HG03045 (cell line): ENCODE data around the gene MARCHF7.
"Not testable (repeated sequence)": the region's sequence is repeated elsewhere in the genome, so short reads cannot be mapped to it uniquely, and the experiment has no call there.

Experiments
- ATAC-seq: cut with Tn5 transposase; IDR thresholded peaks from one replicate; pipeline ENCODE4 v1.9.1; 2021; ENCODE audit warnings: mild to moderate bottlenecking, moderate library complexity; ENCODE audit not compliant: unreplicated experiment

The MARCHF7 gene

GRCh38 chr2:159712143-159712928, at the start of gene MARCHF7:
MARCHF7 (plus strand) TSS chr2:159712506; CDS start chr2:159729023, 16,517 bp downstream.
- ATAC-seq, result peak; percentile 96

- ATAC-seq, result not testable (repeated sequence)
These were observed 44.9 kb upstream of the MARCHF7 start for GRCh38 chr2:159667423-159667822.

GRCh38 chr2:159671047-159671446, 41.3 kb upstream of the MARCHF7 start:
- ATAC-seq, result no peak

GRCh38 chr2:159677654-159678053, 34.7 kb upstream of the MARCHF7 start:
- no peak for ATAC-seq

GRCh38 chr2:159680692-159681091, 31.6 kb upstream of the MARCHF7 start:
- no peak for ATAC-seq

GRCh38 chr2:159683817-159684216, 28.5 kb upstream of the MARCHF7 start:
- no peak for ATAC-seq

GRCh38 chr2:159684796-159685195, 27.5 kb upstream of the MARCHF7 start:
- no peak for ATAC-seq

- ATAC-seq, result no peak
These were observed 17.7 kb upstream of the MARCHF7 start for GRCh38 chr2:159694500-159695040.

GRCh38 chr2:159695795-159696448, 16.4 kb upstream of the MARCHF7 start:
- ATAC-seq, result no peak

- ATAC-seq, result no peak
These were observed 8.8 kb upstream of the MARCHF7 start for GRCh38 chr2:159703491-159703890.

- no peak for ATAC-seq
These were observed 5.8 kb upstream of the MARCHF7 start for GRCh38 chr2:159706385-159706980.

GRCh38 chr2:159708066-159708760, 4.1 kb upstream of the MARCHF7 start:
- ATAC-seq, result no peak

GRCh38 chr2:159710601-159711180, 1.6 kb upstream of the MARCHF7 start:
- no peak for ATAC-seq

GRCh38 chr2:159711562-159712142, 654 bp upstream of the MARCHF7 start:
- ATAC-seq, result no peak

- ATAC-seq, result no peak
These were observed 669 bp downstream of the MARCHF7 start for GRCh38 chr2:159712929-159713420.

- ATAC-seq, result no peak
These were observed 1.4 kb downstream of the MARCHF7 start for GRCh38 chr2:159713631-159714246.

GRCh38 chr2:159714247-159714930, 2.1 kb downstream of the MARCHF7 start:
- ATAC-seq, result no peak

- no peak for ATAC-seq
These were observed 3.1 kb downstream of the MARCHF7 start for GRCh38 chr2:159715451-159715850.

GRCh38 chr2:159716409-159716808, 4.1 kb downstream of the MARCHF7 start:
- not testable (repeated sequence) for ATAC-seq
